ENCODE results near the gene CDCA4.

DNA sequence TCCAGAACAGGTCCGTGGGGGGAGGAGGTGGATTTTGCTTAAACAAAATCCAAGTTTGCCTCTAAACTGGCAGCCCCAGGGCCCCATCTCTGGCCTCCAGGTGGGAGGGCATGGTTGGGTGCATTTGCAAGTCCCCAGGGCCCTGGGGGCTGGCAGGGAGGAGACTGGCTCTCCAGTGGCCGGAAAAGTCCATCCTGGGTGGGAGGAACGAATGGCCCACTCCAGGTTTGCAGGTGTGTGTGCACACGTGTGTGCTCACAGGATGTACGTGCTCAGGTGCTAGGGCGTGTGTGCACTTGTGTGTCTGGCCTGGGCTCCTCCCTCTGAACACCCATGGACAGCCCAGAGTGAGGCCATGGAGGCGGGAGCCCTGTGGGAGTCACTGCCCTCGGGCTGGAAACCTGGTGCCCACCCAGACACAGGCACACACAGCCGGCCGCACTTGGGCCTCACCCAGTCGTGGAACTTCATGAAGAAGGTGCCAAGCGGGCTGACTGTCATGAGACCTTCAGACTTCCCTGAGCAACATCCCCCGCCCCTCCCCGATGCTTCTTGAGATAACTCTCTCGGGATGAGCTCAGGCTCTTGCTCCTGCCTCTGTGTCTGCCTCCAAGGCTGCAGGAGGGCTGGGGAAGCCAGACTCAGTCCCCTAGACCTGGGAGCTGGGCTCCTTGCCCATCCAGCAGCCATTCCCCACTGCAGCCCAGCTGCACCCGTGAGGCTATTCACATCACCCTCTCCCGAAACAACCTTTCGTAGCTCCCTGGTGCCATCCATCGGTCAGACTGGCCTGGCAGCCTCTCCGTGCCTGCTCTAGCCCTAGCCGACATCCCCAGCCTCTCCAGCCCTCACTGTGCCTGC lies 52.1 kb downstream of the CDCA4 start:
- TF ChIP-seq, protein P1, sequence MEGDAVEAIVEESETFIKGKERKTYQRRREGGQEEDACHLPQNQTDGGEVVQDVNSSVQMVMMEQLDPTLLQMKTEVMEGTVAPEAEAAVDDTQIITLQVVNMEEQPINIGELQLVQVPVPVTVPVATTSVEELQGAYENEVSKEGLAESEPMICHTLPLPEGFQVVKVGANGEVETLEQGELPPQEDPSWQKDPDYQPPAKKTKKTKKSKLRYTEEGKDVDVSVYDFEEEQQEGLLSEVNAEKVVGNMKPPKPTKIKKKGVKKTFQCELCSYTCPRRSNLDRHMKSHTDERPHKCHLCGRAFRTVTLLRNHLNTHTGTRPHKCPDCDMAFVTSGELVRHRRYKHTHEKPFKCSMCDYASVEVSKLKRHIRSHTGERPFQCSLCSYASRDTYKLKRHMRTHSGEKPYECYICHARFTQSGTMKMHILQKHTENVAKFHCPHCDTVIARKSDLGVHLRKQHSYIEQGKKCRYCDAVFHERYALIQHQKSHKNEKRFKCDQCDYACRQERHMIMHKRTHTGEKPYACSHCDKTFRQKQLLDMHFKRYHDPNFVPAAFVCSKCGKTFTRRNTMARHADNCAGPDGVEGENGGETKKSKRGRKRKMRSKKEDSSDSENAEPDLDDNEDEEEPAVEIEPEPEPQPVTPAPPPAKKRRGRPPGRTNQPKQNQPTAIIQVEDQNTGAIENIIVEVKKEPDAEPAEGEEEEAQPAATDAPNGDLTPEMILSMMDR (IDR thresholded peaks at IDR 0.05): peak in 1 of 4 experiments; percentile 50
- TF ChIP-seq POLR2A (IDR thresholded peaks at IDR 0.05): peak; percentile 16
- peak; percentile 3 for TF ChIP-seq POLR2AphosphoS5 (IDR thresholded peaks at IDR 0.05)
